HEK293 (cell line): ENCODE results near the gene RASSF1.

Experiments used
- CTCF ChIP-seq: fragments of 450-650 bp; formaldehyde crosslinking; IDR thresholded peaks from 2 replicates; pipeline ENCODE4 v1.5.1; 2016; ENCODE audit warnings: missing biosample characterization, missing genetic modification characterization
- KLF9 ChIP-seq: fragments of 450-650 bp; formaldehyde crosslinking; IDR thresholded peaks from 2 replicates; pipeline ENCODE4 v1.5.1; 2016; ENCODE audit warnings: missing biosample characterization, missing genetic modification characterization, low read depth
- ZNF394 ChIP-seq: fragments of 450-650 bp; formaldehyde crosslinking; IDR thresholded peaks from 2 replicates; pipeline ENCODE4 v1.5.1; 2016; ENCODE audit warnings: missing biosample characterization, missing genetic modification characterization, mild to moderate bottlenecking, moderate library complexity, borderline replicate concordance
- TF ChIP-seq, protein P1 (sequence below): sonication (generic); formaldehyde crosslinking; IDR thresholded peaks from 2 replicates; pipeline ENCODE4 v1.8.1; 2022; ENCODE audit warnings: mild to moderate bottlenecking, moderate library complexity, missing genetic modification reagents

- TF ChIP-seq ZNF394 (no peak), KLF9 (no peak), CTCF (no peak)
- TF ChIP-seq, protein P1, sequence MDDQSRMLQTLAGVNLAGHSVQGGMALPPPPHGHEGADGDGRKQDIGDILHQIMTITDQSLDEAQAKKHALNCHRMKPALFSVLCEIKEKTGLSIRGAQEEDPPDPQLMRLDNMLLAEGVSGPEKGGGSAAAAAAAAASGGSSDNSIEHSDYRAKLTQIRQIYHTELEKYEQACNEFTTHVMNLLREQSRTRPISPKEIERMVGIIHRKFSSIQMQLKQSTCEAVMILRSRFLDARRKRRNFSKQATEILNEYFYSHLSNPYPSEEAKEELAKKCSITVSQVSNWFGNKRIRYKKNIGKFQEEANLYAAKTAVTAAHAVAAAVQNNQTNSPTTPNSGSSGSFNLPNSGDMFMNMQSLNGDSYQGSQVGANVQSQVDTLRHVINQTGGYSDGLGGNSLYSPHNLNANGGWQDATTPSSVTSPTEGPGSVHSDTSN (CRISPR knock-in tag), result no peak
These were observed 42.1 kb upstream of the RASSF1 start for GRCh38 chr3:50382722-50383121.
